Stimulated activated CD4-positive, alpha-beta T cell treated with anti-CD3 and anti-CD28 coated beads, Interleukin-15, amount 100 ng/mL, for 1 hour (primary cell): ENCODE data around the gene DUSP15.
"Not testable (repeated sequence)": the region's sequence is repeated elsewhere in the genome, so short reads cannot be mapped to it uniquely, and the experiment has no call there.

Experiments used
- DNase-seq, 2 donors: peaks; one replicate each; pipeline ENCODE4 v3.0.0-alpha.2; 2020; ENCODE audit warnings: low read depth in 1 of 2, low spot score in 1 of 2

The DUSP15 gene

GRCh38 chr20:31824125-31824485 lies 46.2 kb downstream of the DUSP15 start:
- no peak for DNase-seq

- DNase-seq: no peak
Measured at GRCh38 chr20:31823360-31824124, 46.8 kb downstream of the DUSP15 start.

- peak; percentile 43 to 66 for DNase-seq
Measured at GRCh38 chr20:31822421-31823330, 47.7 kb downstream of the DUSP15 start.

GRCh38 chr20:31821427-31821826 lies 48.9 kb downstream of the DUSP15 start:
- DNase-seq: no peak

GRCh38 chr20:31820228-31820627 lies 50.1 kb downstream of the DUSP15 start:
- no peak for DNase-seq

- no peak for DNase-seq
Measured at GRCh38 chr20:31819083-31819784, 51.1 kb downstream of the DUSP15 start, which contains the start of gene MYLK2. TSS of gene MYLK2 (plus strand) at chr20:31819356. CDS start at chr20:31819581, 225 bp downstream.

GRCh38 chr20:31818376-31818908 lies 51.9 kb downstream of the DUSP15 start:
- no peak for DNase-seq

- no peak for DNase-seq
Measured at GRCh38 chr20:31817461-31817860, 52.9 kb downstream of the DUSP15 start.

- no peak for DNase-seq
Measured at GRCh38 chr20:31816221-31816620, 54.1 kb downstream of the DUSP15 start.

- DNase-seq: no peak
Measured at GRCh38 chr20:31815408-31816188, 54.7 kb downstream of the DUSP15 start.

GRCh38 chr20:31814142-31814541 lies 56.2 kb downstream of the DUSP15 start:
- DNase-seq: not testable (repeated sequence)

GRCh38 chr20:31813611-31814010 lies 56.7 kb downstream of the DUSP15 start:
- DNase-seq: no peak

- no peak for DNase-seq
Measured at GRCh38 chr20:31811796-31812728, 58.3 kb downstream of the DUSP15 start.

- DNase-seq: no peak
Measured at GRCh38 chr20:31811198-31811597, 59.1 kb downstream of the DUSP15 start.
